ENCODE results near the gene LPCAT3.

The LPCAT3 gene

GRCh38 chr12:6965026-6965661, 53.1 kb downstream of the LPCAT3 start:
- in situ Hi-C loops (cut with MboI; ENCODE audit: low sequenced_read_pairs), result no loop called here

GRCh38 chr12:6964605-6965025, 53.7 kb downstream of the LPCAT3 start:
- in situ Hi-C loops (cut with MboI; ENCODE audit: low sequenced_read_pairs), result no loop called here

GRCh38 chr12:6963791-6964413, 54.4 kb downstream of the LPCAT3 start:
- in situ Hi-C loops (cut with MboI; ENCODE audit: low sequenced_read_pairs), result no loop called here

- in situ Hi-C loops (cut with MboI; ENCODE audit: low sequenced_read_pairs), result no loop called here
Observed at GRCh38 chr12:6963016-6963731, 55.1 kb downstream of the LPCAT3 start.

- in situ Hi-C loops (cut with MboI; ENCODE audit: low sequenced_read_pairs), result no loop called here
Observed at GRCh38 chr12:6962285-6963015, 55.8 kb downstream of the LPCAT3 start.

GRCh38 chr12:6961695-6962284, 56.5 kb downstream of the LPCAT3 start:
- in situ Hi-C loops (cut with MboI; ENCODE audit: low sequenced_read_pairs), result no loop called here

GRCh38 chr12:6961278-6961694, 57.0 kb downstream of the LPCAT3 start:
- in situ Hi-C loops (cut with MboI; ENCODE audit: low sequenced_read_pairs), result no loop called here

GRCh38 chr12:6960593-6961277, 57.5 kb downstream of the LPCAT3 start:
- in situ Hi-C loops (cut with MboI; ENCODE audit: low sequenced_read_pairs), result no loop called here

- in situ Hi-C loops (cut with MboI; ENCODE audit: low sequenced_read_pairs), result no loop called here
Observed at GRCh38 chr12:6959805-6960592, 58.3 kb downstream of the LPCAT3 start.

GRCh38 chr12:6959058-6959804, 59.0 kb downstream of the LPCAT3 start:
- in situ Hi-C loops (cut with MboI; ENCODE audit: low sequenced_read_pairs), result no loop called here

- in situ Hi-C loops (cut with MboI; ENCODE audit: low sequenced_read_pairs), result no loop called here
Observed at GRCh38 chr12:6958609-6959057, 59.6 kb downstream of the LPCAT3 start.

GRCh38 chr12:6957741-6958608, 60.3 kb downstream of the LPCAT3 start:
- in situ Hi-C loops (cut with MboI; ENCODE audit: low sequenced_read_pairs), result no loop called here

GRCh38 chr12:6957151-6957701, 61.0 kb downstream of the LPCAT3 start:
- in situ Hi-C loops (cut with MboI; ENCODE audit: low sequenced_read_pairs), result no loop called here

GRCh38 chr12:6956021-6956727, 62.1 kb downstream of the LPCAT3 start:
- in situ Hi-C loops (cut with MboI; ENCODE audit: low sequenced_read_pairs), result no loop called here

GRCh38 chr12:6955108-6956020, 62.9 kb downstream of the LPCAT3 start:
- in situ Hi-C loops (cut with MboI; ENCODE audit: low sequenced_read_pairs), result no loop called here
